Epithelial cell of proximal tubule (primary cell): ENCODE results near the gene PRKD1. TPM values are rescaled to one million over a fixed set of nuclear protein-coding genes. Genes with fewer than 3 reads are reported as not detected.

Source experiments
- DNase-seq: peaks from one replicate; pipeline ENCODE4 v3.0.0-alpha.2; 2011; ENCODE audit warnings: low read depth
- H3K4me3 ChIP-seq: 2 replicates; pipeline ENCODE4 v1.5.1; 2011; ENCODE audit warnings: low read depth, mild to moderate bottlenecking, low read length
- total RNA-seq: library from RNA; depleted of rRNA; stranded (reverse); fragments of >200 nt; gene quantifications from 2 replicates; pipeline ENCODE4 v1.2.3, GENCODE V29; 2015
- TF ChIP-seq, protein P1 (sequence below): conservative IDR thresholded peaks from 2 replicates; pipeline ENCODE4 v1.5.1; 2012; ENCODE audit warnings: low read depth, mild to moderate bottlenecking, low read length

The PRKD1 gene
- total RNA-seq, 1 donor from 2014 or later, result 6.5 TPM

GRCh38 chr14:29752221-29752923 is 175.3 kb downstream of the PRKD1 start:
- no peak overlapping the region for H3K4me3 ChIP-seq
- TF ChIP-seq, protein P1, sequence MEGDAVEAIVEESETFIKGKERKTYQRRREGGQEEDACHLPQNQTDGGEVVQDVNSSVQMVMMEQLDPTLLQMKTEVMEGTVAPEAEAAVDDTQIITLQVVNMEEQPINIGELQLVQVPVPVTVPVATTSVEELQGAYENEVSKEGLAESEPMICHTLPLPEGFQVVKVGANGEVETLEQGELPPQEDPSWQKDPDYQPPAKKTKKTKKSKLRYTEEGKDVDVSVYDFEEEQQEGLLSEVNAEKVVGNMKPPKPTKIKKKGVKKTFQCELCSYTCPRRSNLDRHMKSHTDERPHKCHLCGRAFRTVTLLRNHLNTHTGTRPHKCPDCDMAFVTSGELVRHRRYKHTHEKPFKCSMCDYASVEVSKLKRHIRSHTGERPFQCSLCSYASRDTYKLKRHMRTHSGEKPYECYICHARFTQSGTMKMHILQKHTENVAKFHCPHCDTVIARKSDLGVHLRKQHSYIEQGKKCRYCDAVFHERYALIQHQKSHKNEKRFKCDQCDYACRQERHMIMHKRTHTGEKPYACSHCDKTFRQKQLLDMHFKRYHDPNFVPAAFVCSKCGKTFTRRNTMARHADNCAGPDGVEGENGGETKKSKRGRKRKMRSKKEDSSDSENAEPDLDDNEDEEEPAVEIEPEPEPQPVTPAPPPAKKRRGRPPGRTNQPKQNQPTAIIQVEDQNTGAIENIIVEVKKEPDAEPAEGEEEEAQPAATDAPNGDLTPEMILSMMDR, result no peak
- DNase-seq, result no peak

DNA sequence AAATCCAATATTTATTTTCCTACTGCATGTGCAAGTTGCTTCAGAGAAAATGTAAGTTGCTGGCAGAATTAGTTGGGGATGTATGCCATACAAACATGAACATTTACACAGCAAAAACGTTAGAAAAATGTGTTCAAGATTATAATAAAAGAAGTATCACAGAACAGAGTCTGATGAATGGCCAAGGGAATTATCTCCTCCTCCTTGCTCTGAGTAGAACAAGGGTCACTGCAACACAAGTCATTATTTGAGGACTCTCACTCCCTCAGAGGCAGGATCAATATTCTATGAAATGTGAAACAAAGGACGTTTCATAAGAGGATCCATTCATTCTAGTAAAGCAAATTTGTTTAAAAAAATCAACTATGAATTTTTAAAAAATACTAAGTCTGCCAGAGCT is 177.8 kb downstream of the PRKD1 start:
- H3K4me3 ChIP-seq, result no peak overlapping the region
- TF ChIP-seq, protein P1, result no peak
- DNase-seq, result no peak

DNA sequence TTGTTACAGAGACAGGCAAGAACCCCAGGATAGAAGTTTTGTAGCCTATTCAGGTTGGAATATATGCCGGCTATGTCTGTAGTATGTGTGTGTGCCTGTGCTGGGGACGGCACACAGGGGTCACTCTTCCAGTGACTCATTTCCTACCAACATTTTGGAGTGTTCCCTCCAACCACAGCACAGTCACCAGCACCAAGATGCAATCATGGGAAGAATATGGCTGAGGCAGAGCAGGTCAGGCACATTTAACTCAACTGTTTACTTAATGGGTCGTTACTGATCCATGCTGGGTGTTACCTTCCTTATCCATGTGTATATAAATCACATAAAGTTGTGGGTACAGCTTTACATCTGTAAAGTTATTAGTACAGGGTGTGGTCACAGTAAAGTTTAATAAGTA is 178.3 kb downstream of the PRKD1 start:
- H3K4me3 ChIP-seq, result no peak overlapping the region
- DNase-seq, result no peak
- TF ChIP-seq, protein P1, result no peak

DNA sequence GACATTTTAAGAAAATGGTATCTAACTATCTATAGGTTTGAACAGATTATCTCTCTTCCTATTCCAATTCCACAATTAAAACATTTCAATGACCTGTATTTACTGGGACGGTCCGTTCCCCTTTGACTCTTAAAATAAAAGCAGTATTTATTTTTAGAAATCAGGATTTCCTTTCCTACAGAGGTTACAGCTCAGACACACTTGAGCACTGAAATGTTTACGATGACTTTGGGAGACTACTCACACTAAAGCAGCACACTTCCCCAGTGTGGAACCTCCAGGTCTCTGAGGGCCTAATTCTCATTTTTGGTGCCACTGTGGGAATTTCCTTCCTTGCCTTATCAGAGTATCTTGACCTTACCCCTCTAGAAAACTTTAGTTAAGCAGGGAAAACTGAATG is 181.8 kb downstream of the PRKD1 start:
- no peak for DNase-seq
- TF ChIP-seq, protein P1, result no peak
- no peak overlapping the region for H3K4me3 ChIP-seq

DNA sequence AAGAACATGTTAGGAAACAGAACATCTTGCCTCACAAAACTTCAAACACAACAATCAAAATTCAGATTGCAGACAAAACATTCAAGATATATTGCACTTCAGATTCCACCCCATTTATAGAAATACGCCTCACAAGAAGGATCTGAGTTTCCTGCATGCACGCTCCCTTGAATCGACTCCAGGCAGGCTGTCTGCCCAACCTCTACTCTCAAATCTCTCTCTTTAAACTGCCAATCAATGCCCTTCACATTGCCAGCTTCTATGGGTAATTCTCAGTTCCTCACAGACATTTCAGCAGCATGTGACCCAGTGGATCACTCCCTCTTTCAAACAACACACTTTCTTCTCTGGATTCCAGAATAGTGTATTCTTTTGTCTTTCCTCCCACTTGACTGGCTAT is 184.1 kb downstream of the PRKD1 start:
- no peak overlapping the region for H3K4me3 ChIP-seq
- TF ChIP-seq, protein P1, result no peak
- DNase-seq, result no peak

GRCh38 chr14:29741909-29742401 is 185.7 kb downstream of the PRKD1 start:
- H3K4me3 ChIP-seq, result no peak overlapping the region
- no peak for DNase-seq
- TF ChIP-seq, protein P1, result no peak

GRCh38 chr14:29740491-29740890 is 187.2 kb downstream of the PRKD1 start:
- H3K4me3 ChIP-seq, result no peak overlapping the region
- DNase-seq, result no peak
- TF ChIP-seq, protein P1, result no peak
